NB4 (cell line): ENCODE results near the gene CMC4.

Experiments used
- DNase-seq: peaks from one replicate; pipeline ENCODE4 v3.0.0; 2010; ENCODE audit warnings: low read depth
- H3K4me3 ChIP-seq: one replicate; pipeline ENCODE4 v1.5.1; 2011; ENCODE audit warnings: mild to moderate bottlenecking, low read depth, low read length, moderate library complexity
- CTCF ChIP-seq: IDR thresholded peaks from one replicate; pipeline ENCODE4 v1.5.1; 2012; ENCODE audit warnings: low read depth, low read length
- MAX ChIP-seq: IDR thresholded peaks from 2 replicates; pipeline ENCODE4 v1.6.1; 2011; ENCODE audit warnings: low read depth, low read length
- MYC ChIP-seq: IDR thresholded peaks from 2 replicates; pipeline ENCODE4 v1.6.1; 2011; ENCODE audit warnings: low read depth, low read length
- POLR2A ChIP-seq: IDR thresholded peaks from 2 replicates; pipeline ENCODE4 v1.6.1; 2011; ENCODE audit warnings: mild to moderate bottlenecking; ENCODE audit not compliant: insufficient read length; ENCODE audit errors: extremely low read depth

CMC4 gene

GRCh38 chrX:155105919-155106318 lies 35.0 kb upstream of the CMC4 start:
- TF ChIP-seq CTCF, result no peak
- TF ChIP-seq MAX, result no peak
- TF ChIP-seq POLR2A, result no peak
- no peak for TF ChIP-seq MYC
- no peak for DNase-seq
- no peak overlapping the region for H3K4me3 ChIP-seq

GRCh38 chrX:155094468-155095061 lies 23.6 kb upstream of the CMC4 start:
- no peak overlapping the region for H3K4me3 ChIP-seq
- peak; percentile 48 for DNase-seq
- TF ChIP-seq POLR2A (no peak), CTCF (peak; percentile 57), MAX (no peak), MYC (no peak)

DNA sequence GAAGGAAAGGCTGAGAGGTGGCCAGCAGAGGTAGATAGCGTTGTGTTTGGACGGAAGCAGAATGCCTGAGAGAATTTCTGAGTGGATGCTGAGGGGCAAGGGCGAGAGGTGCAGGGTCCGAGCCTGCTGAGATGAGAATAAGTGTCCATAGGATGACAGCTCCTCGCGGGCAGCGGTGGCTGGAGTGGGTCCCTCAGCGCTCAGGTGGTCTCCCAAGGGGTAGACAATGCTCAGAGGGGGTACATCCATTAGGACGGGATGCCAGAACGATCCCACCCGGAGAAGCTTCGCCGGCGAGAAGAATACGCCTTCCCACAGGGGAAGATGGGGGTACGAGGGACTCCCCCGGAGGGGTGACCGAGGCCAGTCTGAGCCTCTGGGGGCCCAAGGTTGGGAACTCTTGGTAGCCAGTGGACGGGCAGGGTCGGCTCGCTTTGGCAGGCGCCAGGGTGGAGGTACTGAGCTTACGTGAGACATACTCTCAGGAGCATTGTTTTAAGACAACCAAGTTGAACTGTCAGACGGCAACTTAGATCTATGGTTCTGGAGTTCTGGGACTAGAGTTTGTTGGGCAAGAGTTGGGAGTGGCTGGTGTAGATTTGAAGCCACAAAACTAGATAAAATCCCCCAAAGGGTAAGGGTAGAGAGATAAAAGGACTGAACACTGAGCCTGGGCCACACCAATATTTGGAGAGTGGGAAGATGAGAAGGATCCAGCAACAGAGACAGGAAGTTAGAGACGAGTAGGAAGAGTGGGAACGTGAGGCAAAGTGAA lies 16.2 kb upstream of the CMC4 start:
- no peak overlapping the region for H3K4me3 ChIP-seq
- no peak for DNase-seq
- TF ChIP-seq MAX, result no peak
- TF ChIP-seq CTCF, result no peak

DNA sequence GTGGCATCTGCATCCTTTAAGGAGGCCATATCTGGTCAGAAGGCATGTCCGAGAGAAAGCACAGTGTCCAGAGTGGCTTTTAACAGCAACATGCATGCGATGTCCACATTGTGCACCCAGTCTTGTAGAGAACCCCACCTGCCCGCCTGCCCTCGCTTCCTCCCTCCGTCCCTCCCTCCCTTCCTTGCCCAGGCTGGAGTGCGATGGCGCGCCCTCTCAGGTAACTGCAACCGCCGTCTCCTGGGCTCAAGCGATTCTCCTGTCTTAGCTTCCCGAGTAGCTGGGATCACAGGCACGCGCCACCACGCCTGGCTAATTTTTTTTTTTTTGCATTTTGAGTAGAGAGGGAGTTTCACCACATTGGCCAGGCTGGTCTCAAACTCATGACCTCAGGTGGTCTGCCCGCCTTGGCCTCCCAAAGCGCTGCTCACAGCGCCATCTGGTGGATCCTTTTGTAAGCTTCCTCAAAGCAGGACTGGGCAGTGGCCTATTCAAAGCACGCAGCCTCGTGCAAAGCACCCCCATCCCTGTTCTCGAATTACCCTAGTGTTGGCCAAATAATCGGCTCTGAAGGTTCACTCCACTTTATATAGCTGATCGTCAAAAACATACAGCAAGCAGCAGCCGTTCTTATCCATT lies 15.4 kb upstream of the CMC4 start:
- TF ChIP-seq MAX (no peak), CTCF (peak; percentile 30)
- H3K4me3 ChIP-seq, result no peak overlapping the region
- peak; percentile 54 for DNase-seq

GRCh38 chrX:155071694-155072280 lies 851 bp upstream of the CMC4 start:
- peak; percentile 57 for DNase-seq
- peak overlapping the region; percentile 77 for H3K4me3 ChIP-seq
- 0 out of 2 replicates have a peak, but pooled peaks have one; percentile 20 for TF ChIP-seq MYC
- TF ChIP-seq CTCF, result no peak
- TF ChIP-seq POLR2A, result no peak
- peak; percentile 82 for TF ChIP-seq MAX
